K562 treated with DMSO at 1 percent for 48 hours (cell line): ENCODE results near the gene NDUFAF5. TPM values are rescaled to one million over a fixed set of nuclear protein-coding genes. Genes with fewer than 3 reads are reported as not detected.

Experiments used
- total RNA-seq: library from RNA; unstranded; fragments of 300-600 nt; gene quantifications from 2 replicates; pipeline ENCODE4 v1.2.3, GENCODE V29; 2022; ENCODE audit warnings: low replicate concordance; ENCODE audit errors: extremely low read depth

The NDUFAF5 gene
- total RNA-seq, result not detected in 2 replicates

GRCh38 chr20:13784893-13785715 lies at the start of gene NDUFAF5, which contains the start of gene ESF1:
NDUFAF5 (plus strand) TSS chr20:13785028; CDS start chr20:13785069, 41 bp downstream.
ESF1 (minus strand) TSS chr20:13784919; CDS start chr20:13783140, 1,779 bp downstream.

Other genes starting within 250 kb of the NDUFAF5 start
- gene TASP1, start 146.1 kb upstream of the NDUFAF5 start, total RNA-seq, result not detected in 2 replicates
- gene ESF1, start 109 bp upstream of the NDUFAF5 start, total RNA-seq, result not detected in 2 replicates
- not detected in 2 replicates for gene SEL1L2, start 205.6 kb downstream of the NDUFAF5 start, total RNA-seq
- gene MACROD2, start 210.5 kb downstream of the NDUFAF5 start, total RNA-seq, result not detected in 2 replicates